Thoracic aorta (tissue), 2 donors: ENCODE measurements around the gene JAKMIP1. TPM values are rescaled to one million over a fixed set of nuclear protein-coding genes. Genes with fewer than 3 reads are reported as not detected.

Experiments used
- ATAC-seq: fragments of 150-250 bp; one replicate; pipeline ENCODE4 v1.8.0; 2017; ENCODE audit warnings: low read depth; ENCODE audit not compliant: insufficient number of reproducible peaks, low FRiP score
- DNase-seq: peaks from one replicate; pipeline ENCODE4 v3.0.0-alpha.2; 2020; ENCODE audit warnings: low spot score
- H3K27ac ChIP-seq, 2 donors: fragments of 200-600 bp; sonication (generic); 1 replicate in 1 of 2; 2 replicates in 1 of 2; pipeline ENCODE4 v1.5.1; 2016; ENCODE audit warnings: mild to moderate bottlenecking in 2 of 2, moderate library complexity in 2 of 2
- H3K27me3 ChIP-seq: fragments of 200-600 bp; sonication (generic); replicated peaks from 2 replicates; pipeline ENCODE4 v1.6.0; 2016; ENCODE audit warnings: mild to moderate bottlenecking; ENCODE audit not compliant: insufficient read depth
- H3K36me3 ChIP-seq: fragments of 200-600 bp; sonication (generic); one replicate; pipeline ENCODE4 v1.5.1; 2016
- H3K4me1 ChIP-seq, 2 donors: fragments of 200-600 bp; sonication (generic); 1 replicate in 1 of 2; 2 replicates in 1 of 2; pipeline versions ENCODE4 v1.5.1 to v1.6.0; 2016; ENCODE audit warnings: low read depth in 2 of 2, mild to moderate bottlenecking in 1 of 2; ENCODE audit not compliant: control insufficient read depth in 1 of 2
- H3K4me3 ChIP-seq: fragments of 200-600 bp; sonication (generic); 2 replicates; pipeline ENCODE4 v1.5.1; 2016; ENCODE audit warnings: mild to moderate bottlenecking
- H3K9me3 ChIP-seq: fragments of 200-600 bp; sonication (generic); 2 replicates; pipeline ENCODE4 v1.5.1; 2016
- total RNA-seq, 2 donors: library from RNA; depleted of rRNA; stranded (reverse); fragments of >200 nt; gene quantifications; one replicate each; pipeline versions ENCODE4 v1.1.0 to v1.2.3, GENCODE V29; 2016
- TF ChIP-seq, protein P1 (sequence below): fragments of 200-600 bp; sonication (generic); IDR thresholded peaks from one replicate; pipeline ENCODE4 v1.5.1; 2019; ENCODE audit warnings: antibody characterized with exemption

JAKMIP1 gene
- total RNA-seq, 2 donors from 2014 or later, result 0.28 to 0.81 TPM

GRCh38 chr4:5992171-5992827 is 208.1 kb downstream of the JAKMIP1 start:
- no peak overlapping the region for H3K27ac ChIP-seq
- H3K4me1 ChIP-seq, result no peaks in the 10 kb centered on the region
- ATAC-seq (no peak), DNase-seq (no peak)
- no peaks in the 10 kb centered on the region for H3K27me3 ChIP-seq
- H3K4me3 ChIP-seq, result no peak overlapping the region
- no peaks in the 10 kb centered on the region for H3K36me3 ChIP-seq
- no peaks in the 10 kb centered on the region for H3K9me3 ChIP-seq
- TF ChIP-seq, protein P1, sequence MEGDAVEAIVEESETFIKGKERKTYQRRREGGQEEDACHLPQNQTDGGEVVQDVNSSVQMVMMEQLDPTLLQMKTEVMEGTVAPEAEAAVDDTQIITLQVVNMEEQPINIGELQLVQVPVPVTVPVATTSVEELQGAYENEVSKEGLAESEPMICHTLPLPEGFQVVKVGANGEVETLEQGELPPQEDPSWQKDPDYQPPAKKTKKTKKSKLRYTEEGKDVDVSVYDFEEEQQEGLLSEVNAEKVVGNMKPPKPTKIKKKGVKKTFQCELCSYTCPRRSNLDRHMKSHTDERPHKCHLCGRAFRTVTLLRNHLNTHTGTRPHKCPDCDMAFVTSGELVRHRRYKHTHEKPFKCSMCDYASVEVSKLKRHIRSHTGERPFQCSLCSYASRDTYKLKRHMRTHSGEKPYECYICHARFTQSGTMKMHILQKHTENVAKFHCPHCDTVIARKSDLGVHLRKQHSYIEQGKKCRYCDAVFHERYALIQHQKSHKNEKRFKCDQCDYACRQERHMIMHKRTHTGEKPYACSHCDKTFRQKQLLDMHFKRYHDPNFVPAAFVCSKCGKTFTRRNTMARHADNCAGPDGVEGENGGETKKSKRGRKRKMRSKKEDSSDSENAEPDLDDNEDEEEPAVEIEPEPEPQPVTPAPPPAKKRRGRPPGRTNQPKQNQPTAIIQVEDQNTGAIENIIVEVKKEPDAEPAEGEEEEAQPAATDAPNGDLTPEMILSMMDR, result no peak

- Histone ChIP-seq H3K4me1 (no peaks in the 10 kb centered on the region), H3K9me3 (no peaks in the 10 kb centered on the region), H3K4me3 (no peak overlapping the region), H3K36me3 (no peaks in the 10 kb centered on the region), H3K27me3 (no peaks in the 10 kb centered on the region), H3K27ac (no peak overlapping the region)
- ATAC-seq (no peak), DNase-seq (no peak)
- TF ChIP-seq, protein P1, result no peak
These were observed 208.9 kb downstream of the JAKMIP1 start for GRCh38 chr4:5991405-5991804.

GRCh38 chr4:5990446-5991160 is 209.7 kb downstream of the JAKMIP1 start:
- Histone ChIP-seq H3K27me3 (no peaks in the 10 kb centered on the region), H3K4me3 (no peak overlapping the region), H3K9me3 (no peaks in the 10 kb centered on the region), H3K36me3 (no peaks in the 10 kb centered on the region), H3K4me1 (no peaks in the 10 kb centered on the region), H3K27ac (no peak overlapping the region)
- DNase-seq, result no peak
- TF ChIP-seq, protein P1, result no peak
- no peak for ATAC-seq

DNA sequence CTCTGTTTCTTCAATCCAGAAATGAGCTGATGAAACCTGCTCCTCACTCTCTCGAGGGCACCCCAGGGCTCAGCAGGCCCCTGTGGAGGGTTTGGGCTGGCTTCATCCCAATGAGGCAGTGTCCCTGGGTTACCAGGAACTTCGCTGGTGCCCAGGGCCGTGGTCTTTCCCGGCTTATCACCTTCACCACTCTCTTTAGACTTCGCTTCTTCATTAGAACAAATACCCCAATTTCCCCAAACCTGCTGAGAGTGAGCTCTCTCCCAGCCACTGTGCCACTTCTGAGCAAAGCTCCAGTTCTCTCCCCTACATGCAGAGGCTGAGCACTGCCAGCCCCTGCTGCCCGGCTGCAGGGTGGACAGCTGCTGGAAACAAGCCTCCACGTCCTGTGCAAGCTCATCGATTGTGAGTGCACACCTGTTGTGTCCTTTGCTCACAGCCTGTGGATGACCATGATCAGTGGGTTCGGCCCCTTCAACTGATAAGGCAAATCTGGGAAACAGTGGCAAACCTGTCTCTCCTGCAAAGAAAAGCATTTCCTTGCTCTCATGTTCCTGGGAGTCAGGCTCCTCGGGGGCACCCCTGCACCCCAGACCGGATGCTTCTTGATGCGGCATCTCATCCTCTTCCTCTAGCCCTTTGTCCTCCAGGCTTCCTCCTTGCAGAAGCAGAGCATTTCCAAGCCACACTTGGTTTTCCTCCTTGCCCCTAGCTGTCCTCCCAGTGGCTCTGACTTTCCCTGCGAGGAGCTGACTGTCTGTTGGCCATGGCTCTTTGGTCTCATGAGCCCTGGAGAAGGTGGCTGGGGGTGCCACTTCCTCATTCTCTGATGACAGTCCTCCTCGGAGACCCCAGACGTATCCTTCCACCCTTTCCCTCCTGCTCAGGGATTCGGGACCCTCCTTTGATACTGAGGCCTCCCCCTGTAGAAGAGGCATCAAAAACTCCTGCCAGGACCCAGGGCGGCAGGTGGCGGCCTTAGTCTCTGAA is 210.8 kb downstream of the JAKMIP1 start:
- no peak overlapping the region for H3K4me3 ChIP-seq
- no peak overlapping the region for H3K27ac ChIP-seq
- no peaks in the 10 kb centered on the region for H3K36me3 ChIP-seq
- TF ChIP-seq, protein P1, result no peak
- no peak for DNase-seq
- no peaks in the 10 kb centered on the region for H3K4me1 ChIP-seq
- H3K27me3 ChIP-seq, result no peaks in the 10 kb centered on the region
- ATAC-seq, result no peak
- H3K9me3 ChIP-seq, result peaks cover 1% of the 10 kb centered on the region
